HG02870 (cell line): ENCODE measurements around the gene USP22.

Experiments used
- ATAC-seq: cut with Tn5 transposase; IDR thresholded peaks from one replicate; pipeline ENCODE4 v1.9.1; 2021; ENCODE audit warnings: mild to moderate bottlenecking, moderate library complexity; ENCODE audit not compliant: unreplicated experiment

Gene USP22

DNA sequence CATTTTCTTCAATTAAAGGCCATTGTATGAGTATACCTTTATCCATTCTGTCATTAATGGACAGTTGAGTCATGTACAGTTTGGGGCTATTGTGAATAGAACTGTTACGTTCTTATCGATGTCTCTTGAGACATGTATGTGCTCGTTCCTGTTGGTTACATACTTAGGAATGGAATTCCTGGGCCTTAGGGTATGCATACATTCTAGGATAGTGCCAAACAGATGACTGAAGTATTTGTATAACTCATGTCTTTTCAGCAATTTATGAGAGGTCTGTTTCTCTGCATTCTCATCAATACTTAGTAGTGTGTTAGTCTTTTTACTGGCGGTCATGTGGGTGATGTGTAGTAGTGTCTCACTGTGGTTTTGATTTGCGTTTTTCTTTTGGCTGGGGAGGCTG is 81.2 kb downstream of the USP22 start:
- ATAC-seq, result no peak

GRCh38 chr17:20960871-20961270 is 81.9 kb downstream of the USP22 start:
- ATAC-seq, result no peak

GRCh38 chr17:20955427-20956323 is 87.1 kb downstream of the USP22 start:
- no peak for ATAC-seq

GRCh38 chr17:20954794-20955193 is 88.0 kb downstream of the USP22 start:
- ATAC-seq, result no peak

DNA sequence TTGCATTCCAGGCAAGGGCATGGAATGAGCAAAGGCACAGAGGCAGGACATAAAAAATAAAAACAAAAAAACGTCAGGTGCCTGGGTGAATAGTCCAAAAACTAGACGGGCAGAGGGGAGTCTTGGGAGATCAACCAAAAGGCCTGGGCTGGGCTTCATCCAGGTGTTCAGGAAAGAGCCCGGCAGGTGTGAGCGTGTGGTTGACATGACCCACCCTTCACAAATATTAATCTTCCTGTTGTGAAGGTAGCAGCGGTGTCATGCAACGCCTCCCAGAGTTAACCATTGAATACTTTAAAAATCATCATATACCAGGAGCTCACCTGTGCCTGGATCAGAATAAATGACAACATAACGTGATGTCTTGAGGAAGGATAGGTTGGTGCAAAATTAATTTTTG is 90.6 kb downstream of the USP22 start:
- ATAC-seq, result no peak
